Stimulated activated CD4-positive, alpha-beta T cell treated with anti-CD3 and anti-CD28 coated beads, Interleukin-4, amount 100 ng/mL, for 4 hours (primary cell): ENCODE measurements around the gene ABLIM3.

Experiments
- DNase-seq, 2 experiments: peaks; one replicate each; pipeline ENCODE4 v3.0.0-alpha.2; 2020

Gene ABLIM3

GRCh38 chr5:149221326-149221725 is 80.0 kb downstream of the ABLIM3 start:
- no peak for DNase-seq

GRCh38 chr5:149221731-149222342 is 80.5 kb downstream of the ABLIM3 start:
- no peak for DNase-seq

GRCh38 chr5:149223081-149223848 is 82.0 kb downstream of the ABLIM3 start:
- DNase-seq = no peak

GRCh38 chr5:149224282-149224681 is 83.0 kb downstream of the ABLIM3 start:
- no peak for DNase-seq

- no peak for DNase-seq
Observed at GRCh38 chr5:149227168-149227826, 86.0 kb downstream of the ABLIM3 start.

GRCh38 chr5:149228618-149229297 is 87.5 kb downstream of the ABLIM3 start:
- no peak for DNase-seq

- DNase-seq = no peak
Observed at GRCh38 chr5:149229298-149229937, 88.1 kb downstream of the ABLIM3 start.

- no peak for DNase-seq
Observed at GRCh38 chr5:149235841-149236240, 94.5 kb downstream of the ABLIM3 start.

GRCh38 chr5:149237662-149238061 is 96.4 kb downstream of the ABLIM3 start:
- no peak for DNase-seq

- no peak for DNase-seq
Observed at GRCh38 chr5:149238540-149238939, 97.2 kb downstream of the ABLIM3 start.

- DNase-seq = no peak
Observed at GRCh38 chr5:149239917-149240316, 98.6 kb downstream of the ABLIM3 start.

GRCh38 chr5:149240354-149240998 is 99.2 kb downstream of the ABLIM3 start:
- DNase-seq = peak; percentile 55 to 75

GRCh38 chr5:149242339-149242738 is 101.0 kb downstream of the ABLIM3 start:
- DNase-seq = no peak

GRCh38 chr5:149246906-149247305 is 105.6 kb downstream of the ABLIM3 start:
- no peak for DNase-seq

GRCh38 chr5:149247726-149248125 is 106.4 kb downstream of the ABLIM3 start:
- no peak for DNase-seq

- no peak for DNase-seq
Observed at GRCh38 chr5:149251546-149251945, 110.3 kb downstream of the ABLIM3 start.

- no peak for DNase-seq
Observed at GRCh38 chr5:149254506-149254905, 113.2 kb downstream of the ABLIM3 start.

GRCh38 chr5:149256451-149256850 is 115.2 kb downstream of the ABLIM3 start:
- no peak for DNase-seq

GRCh38 chr5:149257131-149257530 is 115.8 kb downstream of the ABLIM3 start:
- no peak for DNase-seq

- DNase-seq = no peak
Observed at GRCh38 chr5:149257889-149258705, 116.8 kb downstream of the ABLIM3 start.

GRCh38 chr5:149260761-149261160 is 119.5 kb downstream of the ABLIM3 start:
- DNase-seq = no peak

GRCh38 chr5:149261246-149261645 is 120.0 kb downstream of the ABLIM3 start:
- DNase-seq = no peak
